A549 (cell line): ENCODE measurements around the gene STK33.

ENCODE experiments used
- BHLHE40 ChIP-seq: IDR thresholded peaks from 2 replicates; pipeline ENCODE4 v1.6.1; 2012; ENCODE audit warnings: low read depth, low read length, inconsistent platforms
- CTCF ChIP-seq: fragments of >200 bp; sonication (Bioruptor Twin); formaldehyde crosslinking; IDR thresholded peaks from 3 replicates; pipeline ENCODE4 v1.5.1; 2016
- EP300 ChIP-seq, 2 experiments: fragments of >200 bp; sonication (Bioruptor Twin); formaldehyde crosslinking; IDR thresholded peaks; 2 replicates in 1 of 2; 3 replicates in 1 of 2; pipeline ENCODE4 v1.6.1; 2016 to 2017
- GATA3 ChIP-seq: IDR thresholded peaks from 2 replicates; pipeline ENCODE4 v1.6.1; 2012; ENCODE audit warnings: borderline replicate concordance
- HMGXB4 ChIP-seq: fragments of 250-450 bp; sonication (Bioruptor Pico); IDR thresholded peaks from 2 replicates; pipeline ENCODE4 v1.5.0; 2021; ENCODE audit warnings: mild to moderate bottlenecking, moderate library complexity, borderline replicate concordance
- HOXB5 ChIP-seq: fragments of 250-450 bp; sonication (Bioruptor Pico); IDR thresholded peaks from 2 replicates; pipeline ENCODE4 v1.5.0; 2020; ENCODE audit warnings: mild to moderate bottlenecking, moderate library complexity
- MAX ChIP-seq: IDR thresholded peaks from 2 replicates; pipeline ENCODE4 v1.6.1; 2012
- NR3C1 ChIP-seq: fragments of >200 bp; sonication (Bioruptor Twin); formaldehyde crosslinking; IDR thresholded peaks from 3 replicates; pipeline ENCODE4 v1.6.1; 2017
- POLR2A ChIP-seq: IDR thresholded peaks from 2 replicates; pipeline ENCODE4 v1.6.1; 2012; ENCODE audit warnings: mild to moderate bottlenecking, low read length
- RAD21 ChIP-seq, 2 experiments: fragments of >200 bp in 1 of 2; sonication (Bioruptor Twin) in 1 of 2; formaldehyde crosslinking in 1 of 2; IDR thresholded peaks in 1 of 2; conservative IDR thresholded peaks in 1 of 2; 2 replicates in 1 of 2; 3 replicates in 1 of 2; pipeline ENCODE4 v1.6.1; 2012 to 2018; ENCODE audit warnings: inconsistent platforms in 1 of 2
- RCOR1 ChIP-seq: fragments of 150-350 bp; IDR thresholded peaks from 2 replicates; pipeline ENCODE4 v1.6.1; 2014; ENCODE audit warnings: antibody characterized with exemption, low read length, low read depth
- SMC3 ChIP-seq: fragments of >200 bp; sonication (Bioruptor Twin); formaldehyde crosslinking; IDR thresholded peaks from 3 replicates; pipeline ENCODE4 v1.6.1; 2018; ENCODE audit warnings: inconsistent platforms

- TF ChIP-seq MAX = no peak
- TF ChIP-seq BHLHE40 = no peak
- TF ChIP-seq CTCF = no peak
- no peak for TF ChIP-seq NR3C1
- TF ChIP-seq HMGXB4 (CRISPR knock-in tag) = no peak
- TF ChIP-seq HOXB5 (CRISPR knock-in tag) = no peak
- no peak for TF ChIP-seq RAD21 (conservative IDR thresholded peaks at IDR 0.05 in 1 of 2, IDR thresholded peaks at IDR 0.05 in 1 of 2)
- no peak for TF ChIP-seq GATA3
- no peak for TF ChIP-seq EP300 (IDR thresholded peaks at IDR 0.05)
- no peak for TF ChIP-seq SMC3
- TF ChIP-seq RCOR1 = no peak
- no peak for TF ChIP-seq POLR2A
These were observed 16.0 kb downstream of the STK33 start for GRCh38 chr11:8577791-8578581.
